ENCODE measurements around the gene GPNMB. TPM values are rescaled to one million over a fixed set of nuclear protein-coding genes. Genes with fewer than 3 reads are reported as not detected.
"Not testable (repeated sequence)": the region's sequence is repeated elsewhere in the genome, so short reads cannot be mapped to it uniquely, and the experiment has no call there.

GPNMB gene
- total RNA-seq, 1 donor: 525 TPM

DNA sequence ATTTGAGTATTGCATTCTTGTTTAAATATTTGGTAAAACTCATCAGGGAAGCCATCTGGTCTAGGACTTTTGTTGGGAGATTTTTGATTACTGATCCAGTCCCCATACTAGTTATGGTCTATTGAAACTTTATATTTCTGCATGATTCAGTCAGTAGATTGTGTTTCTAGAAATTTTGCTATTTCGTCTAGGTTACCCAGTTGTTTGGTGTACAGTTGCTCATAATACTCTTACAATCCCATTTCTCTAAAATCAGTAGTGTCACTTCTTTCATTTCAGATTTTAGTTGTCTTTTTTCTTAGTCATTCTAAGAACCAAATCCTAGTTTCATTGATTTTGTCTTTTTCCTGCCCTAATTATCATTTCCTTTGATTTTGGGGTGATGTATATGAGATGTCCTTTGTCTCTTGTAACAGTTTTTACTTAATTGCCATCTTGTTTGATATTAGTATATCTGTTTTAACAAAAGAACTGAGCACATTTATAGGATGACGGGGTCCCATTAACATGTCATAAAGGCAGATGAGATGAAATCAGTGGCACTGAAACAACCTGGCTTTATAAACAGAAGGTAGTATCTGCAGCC lies 60.5 kb downstream of the GPNMB start:
- no peak for DNase-seq (ENCODE audit: low read depth)
- no peak overlapping the region for H3K4me3 ChIP-seq (ENCODE audit: low read depth, low read length)
- TF ChIP-seq CTCF (IDR thresholded peaks at IDR 0.05; ENCODE audit: insufficient read depth, low read length): no peak

DNA sequence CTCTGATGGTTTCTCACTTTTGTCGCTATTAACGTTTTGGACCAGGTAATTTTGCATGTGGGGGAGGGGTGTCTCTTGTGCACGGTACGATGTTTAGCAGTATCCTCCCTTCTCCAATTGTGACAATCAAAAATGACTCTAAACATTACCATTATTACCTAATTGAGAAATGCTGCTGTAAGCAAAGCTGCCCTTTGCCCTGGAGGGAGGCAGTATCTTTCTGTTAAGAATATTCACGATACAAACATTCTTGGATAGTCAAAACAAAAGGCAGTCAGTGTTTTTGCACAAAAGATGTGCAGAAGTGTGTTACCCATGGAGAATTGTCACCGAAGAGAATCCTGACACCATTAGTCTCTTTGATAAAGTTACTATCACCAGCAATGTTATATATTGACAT lies 62.2 kb downstream of the GPNMB start:
- no peak for DNase-seq (ENCODE audit: low read depth)
- no peak overlapping the region for H3K4me3 ChIP-seq (ENCODE audit: low read depth, low read length)
- TF ChIP-seq CTCF (IDR thresholded peaks at IDR 0.05; ENCODE audit: insufficient read depth, low read length): no peak

- DNase-seq (ENCODE audit: low read depth); H3K4me3 ChIP-seq (ENCODE audit: low read depth, low read length): not testable (repeated sequence)
Measured at GRCh38 chr7:23312141-23312540, 65.6 kb downstream of the GPNMB start.

GRCh38 chr7:23315366-23315765 lies 68.8 kb downstream of the GPNMB start:
- H3K4me3 ChIP-seq (ENCODE audit: low read depth, low read length): no peak overlapping the region
- DNase-seq (ENCODE audit: low read depth): peak; percentile 46
- no peak for TF ChIP-seq CTCF (IDR thresholded peaks at IDR 0.05; ENCODE audit: insufficient read depth, low read length)

Other genes with a start within 250 kb of the GPNMB start
- 113 and 264 TPM in 2 replicates for gene HYCC1, start 232.6 kb upstream of the GPNMB start, total RNA-seq (ENCODE audit: low replicate concordance)
- 28.5 and 152 TPM in 2 replicates for gene KLHL7, start 141.0 kb upstream of the GPNMB start, total RNA-seq (ENCODE audit: low replicate concordance)
- gene NUP42, start 64.7 kb upstream of the GPNMB start, total RNA-seq (ENCODE audit: low replicate concordance): 13.4 and 27.6 TPM in 2 replicates
- gene MALSU1, start 52.6 kb downstream of the GPNMB start, total RNA-seq (ENCODE audit: low replicate concordance): 53.1 and 55.2 TPM in 2 replicates
- 2.9 and 116 TPM in 2 replicates for gene IGF2BP3, start 223.7 kb downstream of the GPNMB start, total RNA-seq (ENCODE audit: low replicate concordance)